GM23338 (cell line): ENCODE measurements around the gene SNRNP27. TPM values are rescaled to one million over a fixed set of nuclear protein-coding genes. Genes with fewer than 3 reads are reported as not detected.

Experiments
- ATAC-seq: fragments of 200-7000 bp; cut with Tn5 transposase; 3 replicates; pipeline ENCODE4 v1.9.1; 2020
- DNase-seq: peaks from one replicate; pipeline ENCODE4 v3.0.0-alpha.2; 2015; ENCODE audit warnings: low spot score
- H2AFZ ChIP-seq: fragments of 200-600 bp; sonication (generic); 2 replicates; pipeline ENCODE4 v1.8.0; 2016; ENCODE audit warnings: antibody characterized with exemption, mild to moderate bottlenecking, moderate library complexity
- H3F3A ChIP-seq: fragments of 200-600 bp; sonication (generic); replicated peaks from 2 replicates; pipeline ENCODE4 v1.8.0; 2017; ENCODE audit warnings: antibody characterized with exemption, mixed run types, low read depth
- H3K27ac ChIP-seq: fragments of 200-600 bp; sonication (generic); 2 replicates; pipeline ENCODE4 v1.6.1; 2016; ENCODE audit warnings: low read depth
- H3K27me3 ChIP-seq: fragments of 200-600 bp; sonication (generic); 2 replicates; pipeline ENCODE4 v1.8.0; 2016; ENCODE audit warnings: mild to moderate bottlenecking, mixed run types, moderate library complexity; ENCODE audit not compliant: insufficient read depth
- H3K36me3 ChIP-seq: fragments of 200-600 bp; sonication (generic); 2 replicates; pipeline ENCODE4 v1.8.0; 2016; ENCODE audit warnings: mild to moderate bottlenecking; ENCODE audit not compliant: insufficient read depth
- H3K4me1 ChIP-seq: fragments of 200-600 bp; sonication (generic); 2 replicates; pipeline ENCODE4 v1.8.0; 2016; ENCODE audit warnings: mild to moderate bottlenecking, moderate library complexity; ENCODE audit not compliant: insufficient read depth
- H3K4me2 ChIP-seq: fragments of 200-600 bp; sonication (generic); 2 replicates; pipeline ENCODE4 v1.7.1; 2017; ENCODE audit warnings: mixed run types
- H3K4me3 ChIP-seq: fragments of 200-600 bp; sonication (generic); 2 replicates; pipeline ENCODE4 v1.6.1; 2016; ENCODE audit warnings: mixed run types
- H3K79me2 ChIP-seq: fragments of 200-600 bp; sonication (generic); replicated peaks from 2 replicates; pipeline ENCODE4 v1.8.0; 2017; ENCODE audit warnings: mild to moderate bottlenecking; ENCODE audit not compliant: insufficient read depth
- H3K9me2 ChIP-seq: fragments of 200-600 bp; sonication (generic); 2 replicates; pipeline ENCODE4 v1.8.0; 2017; ENCODE audit not compliant: insufficient read depth
- H4K20me1 ChIP-seq: fragments of 200-600 bp; sonication (generic); replicated peaks from 2 replicates; pipeline ENCODE4 v1.8.0; 2017; ENCODE audit warnings: mild to moderate bottlenecking; ENCODE audit not compliant: insufficient read depth
- H3K27ac Mint-ChIP-seq: 2 replicates; pipeline ENCODE4 v1.8.0; 2020; ENCODE audit warnings: inconsistent platforms, mild to moderate bottlenecking, moderate library complexity, mixed read lengths
- H3K27me3 Mint-ChIP-seq: 3 replicates; pipeline ENCODE4 v1.8.0; 2022; ENCODE audit warnings: low read depth, mild to moderate bottlenecking, moderate library complexity, mixed read lengths, inconsistent platforms; ENCODE audit not compliant: insufficient read depth, poor library complexity
- H3K36me3 Mint-ChIP-seq: 3 replicates; pipeline ENCODE4 v1.8.0; 2021; ENCODE audit warnings: low read depth, mild to moderate bottlenecking, inconsistent platforms, moderate library complexity, mixed read lengths
- H3K4me1 Mint-ChIP-seq: 3 replicates; pipeline ENCODE4 v1.8.0; 2020; ENCODE audit warnings: mild to moderate bottlenecking, inconsistent platforms, mixed read lengths
- H3K4me3 Mint-ChIP-seq: 3 replicates; pipeline ENCODE4 v1.8.0; 2021; ENCODE audit warnings: moderate library complexity, mild to moderate bottlenecking, inconsistent platforms, mixed read lengths
- H3K9me3 Mint-ChIP-seq: 3 replicates; pipeline ENCODE4 v1.8.0; 2020; ENCODE audit warnings: moderate library complexity, mild to moderate bottlenecking, inconsistent platforms, mixed read lengths
- CTCF ChIP-seq, 2 experiments: fragments of 200-600 bp in 1 of 2; sonication (generic) in 1 of 2; conservative IDR thresholded peaks; 2 replicates each; pipeline versions ENCODE4 v1.5.1 to v1.6.1; 2016 to 2017; ENCODE audit warnings: antibody characterized with exemption in 2 of 2, low read depth in 2 of 2, mild to moderate bottlenecking in 2 of 2, moderate library complexity in 1 of 2
- EZH2 ChIP-seq: fragments of 200-600 bp; sonication (generic); IDR thresholded peaks from one replicate; pipeline ENCODE4 v1.8.0; 2017; ENCODE audit warnings: antibody characterized with exemption, mild to moderate bottlenecking, low read depth; ENCODE audit not compliant: unreplicated experiment
- JUNB ChIP-seq: IDR thresholded peaks from one replicate; pipeline ENCODE4 v1.6.1; 2016; ENCODE audit warnings: antibody characterized with exemption; ENCODE audit not compliant: unreplicated experiment
- NANOG ChIP-seq: IDR thresholded peaks from 2 replicates; pipeline ENCODE4 v1.6.1; 2016; ENCODE audit warnings: antibody characterized with exemption, borderline replicate concordance
- REST ChIP-seq: IDR thresholded peaks from one replicate; pipeline ENCODE4 v1.6.1; 2018; ENCODE audit warnings: antibody characterized with exemption; ENCODE audit not compliant: unreplicated experiment
- STAT1 ChIP-seq: IDR thresholded peaks from one replicate; pipeline ENCODE4 v1.6.1; 2016; ENCODE audit warnings: antibody characterized with exemption; ENCODE audit not compliant: unreplicated experiment
- ZNF114 ChIP-seq: fragments of 250-450 bp; sonication (Bioruptor Pico); IDR thresholded peaks from 2 replicates; pipeline ENCODE4 v1.5.0; 2020; ENCODE audit warnings: mild to moderate bottlenecking, moderate library complexity
- ZNF462 ChIP-seq: fragments of 250-450 bp; sonication (Bioruptor Pico); IDR thresholded peaks from 2 replicates; pipeline ENCODE4 v1.5.0; 2020; ENCODE audit warnings: mild to moderate bottlenecking, moderate library complexity
- polyA plus RNA-seq: library from polyadenylated mRNA; unstranded; fragments of >200 nt; fragmentation: Nextera tagmentation; extraction: Ambion mirVana; gene quantifications from 2 replicates; pipeline ENCODE4 v1.2.1, GENCODE V29; 2016
- total RNA-seq: library from RNA; depleted of rRNA; stranded (reverse); fragments of >200 nt; shearing (Covaris generic); gene quantifications from 2 replicates; pipeline ENCODE4 v1.2.3, GENCODE V29; 2014

The SNRNP27 gene
- total and polyA plus RNA-seq, 2 experiments from 2014 or later: 54.3 to 133 TPM

GRCh38 chr2:69943843-69944525 is 50.2 kb downstream of the SNRNP27 start:
- no peak overlapping the region for H3K4me3 Mint-ChIP-seq
- no peaks in the 10 kb centered on the region for H3K9me3 Mint-ChIP-seq
- DNase-seq (no peak), ATAC-seq (no peak)
- Histone ChIP-seq H4K20me1 (no peaks in the 10 kb centered on the region), H3K4me2 (no peak overlapping the region), H2AFZ (no peak overlapping the region), H3K9me2 (no peaks in the 10 kb centered on the region), H3K27me3 (no peaks in the 10 kb centered on the region), H3K4me3 (no peak overlapping the region), H3K79me2 (no peaks in the 10 kb centered on the region), H3K4me1 (peaks cover 9% of the 10 kb centered on the region), H3F3A (no peaks in the 10 kb centered on the region), H3K27ac (no peak overlapping the region), H3K36me3 (no peaks in the 10 kb centered on the region)
- no peaks in the 10 kb centered on the region for H3K36me3 Mint-ChIP-seq
- TF ChIP-seq EZH2: no peak
- TF ChIP-seq ZNF462 (CRISPR knock-in tag): no peak
- TF ChIP-seq STAT1: no peak
- TF ChIP-seq JUNB: no peak
- TF ChIP-seq REST: no peak
- TF ChIP-seq ZNF114: no peak
- no peak for TF ChIP-seq NANOG
- no peak for TF ChIP-seq CTCF (conservative IDR thresholded peaks at IDR 0.05; ENCODE audit: low read depth in 2 of 2)
- peaks cover 15% of the 10 kb centered on the region for H3K4me1 Mint-ChIP-seq
- no peak overlapping the region; the same call in 1 of the 2 replicates for H3K27ac Mint-ChIP-seq
- H3K27me3 Mint-ChIP-seq: peaks cover 5% of the 10 kb centered on the region
